HG03045 (cell line): Measurements from ENCODE around the gene C5orf34.

Experiments
- ATAC-seq: cut with Tn5 transposase; IDR thresholded peaks from one replicate; pipeline ENCODE4 v1.9.1; 2021; ENCODE audit warnings: mild to moderate bottlenecking, moderate library complexity; ENCODE audit not compliant: unreplicated experiment

C5orf34 gene

DNA sequence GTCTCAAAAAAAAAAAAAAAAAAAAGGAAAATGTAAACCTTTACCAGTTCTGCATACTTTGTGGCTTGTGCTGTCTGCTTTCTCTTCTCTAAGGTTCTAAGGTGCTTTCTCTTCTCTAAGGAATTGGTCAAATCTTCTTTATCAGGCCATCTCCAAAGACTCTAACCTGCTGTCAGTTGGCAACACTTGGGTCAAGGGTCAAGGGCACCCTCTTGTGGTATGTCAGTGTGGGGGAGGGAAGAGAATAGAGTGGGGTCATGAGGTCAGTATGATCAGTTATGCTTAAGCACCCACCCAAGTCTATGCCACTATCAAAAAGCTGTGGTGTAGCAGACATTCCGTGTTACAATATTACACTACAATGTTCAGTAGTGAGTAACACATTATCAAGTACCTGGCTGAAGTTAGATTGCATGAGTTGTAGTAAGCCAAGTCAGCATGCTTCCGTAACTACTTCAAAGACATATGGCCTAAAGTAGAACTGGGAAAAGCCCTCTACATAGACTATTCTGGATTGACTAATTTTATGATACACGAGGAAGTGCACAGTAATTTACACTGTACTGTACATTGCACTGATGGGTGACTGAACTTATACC, 77.8 kb downstream of the C5orf34 start:
- ATAC-seq = no peak
